Globus pallidus (tissue), 1 donor: ENCODE measurements around the gene PRDM15.

Experiments used
- DNase-seq: peaks from one replicate; pipeline ENCODE4 v3.0.0-alpha.2; 2015; ENCODE audit warnings: low spot score

PRDM15 gene

GRCh38 chr21:41885341-41886024 is 6.3 kb upstream of the PRDM15 start:
- no peak for DNase-seq

GRCh38 chr21:41884501-41885030 is 5.4 kb upstream of the PRDM15 start:
- DNase-seq = no peak

DNA sequence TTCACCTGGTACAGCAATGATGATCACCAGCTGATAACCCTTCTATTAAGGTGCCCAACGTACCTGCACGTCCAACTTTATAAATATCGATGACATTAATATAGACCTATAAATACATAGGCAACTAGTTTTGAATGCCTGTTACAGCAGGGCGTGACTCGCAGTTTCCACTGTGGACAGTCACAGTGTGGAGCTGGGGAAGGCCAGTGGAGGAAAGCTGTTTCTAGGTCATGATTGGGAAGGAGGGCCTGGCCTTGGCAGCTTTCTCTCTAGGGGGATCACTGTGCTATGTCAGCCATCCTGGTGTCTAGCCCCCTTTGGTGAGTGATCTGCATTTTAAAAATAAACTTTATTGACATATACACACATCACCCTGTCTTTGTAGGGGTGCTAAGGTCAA is 4.4 kb upstream of the PRDM15 start:
- DNase-seq = no peak

DNA sequence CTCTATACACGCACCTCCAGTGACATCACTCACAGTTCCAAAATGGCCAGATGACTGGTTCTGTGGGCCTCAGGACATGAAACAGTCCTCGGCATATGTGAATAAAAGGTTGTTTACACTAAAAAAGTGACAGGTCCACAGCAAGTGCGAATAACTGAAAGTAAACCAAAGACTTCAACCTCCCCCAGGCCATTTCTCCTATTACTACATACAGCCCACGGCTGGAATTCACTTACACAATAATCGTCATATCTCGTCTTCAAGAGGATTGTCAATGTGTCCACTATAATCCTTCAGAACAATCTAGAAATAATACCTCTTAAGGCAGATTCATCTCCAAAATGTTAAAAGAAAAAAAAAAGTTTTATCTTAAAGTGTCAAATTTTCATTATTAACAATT is 1.9 kb upstream of the PRDM15 start:
- no peak for DNase-seq

DNA sequence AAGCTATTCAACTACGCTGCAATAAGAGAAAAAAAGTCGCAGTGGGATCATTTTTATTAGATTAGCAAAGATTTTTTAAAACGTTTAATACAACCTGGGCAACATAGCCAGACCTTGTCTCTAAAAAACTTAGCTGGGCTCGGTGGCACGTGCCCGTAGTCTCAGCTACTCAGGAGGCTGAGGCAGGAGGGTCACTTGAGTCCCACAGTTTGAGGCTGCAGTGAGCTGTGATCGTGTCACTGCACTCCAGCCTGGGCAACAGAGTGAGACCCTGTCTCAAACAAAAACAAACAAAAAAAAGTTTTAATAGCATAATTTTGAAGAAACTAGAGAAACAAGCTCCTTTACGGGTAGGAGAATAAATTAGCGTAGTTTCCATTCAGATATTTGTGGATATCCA is 1.0 kb upstream of the PRDM15 start:
- DNase-seq = no peak

GRCh38 chr21:41878831-41879189 is 334 bp downstream of the PRDM15 start:
- DNase-seq = peak; percentile 60

GRCh38 chr21:41877901-41878830 is 978 bp downstream of the PRDM15 start:
- DNase-seq = peak; percentile 13

DNA sequence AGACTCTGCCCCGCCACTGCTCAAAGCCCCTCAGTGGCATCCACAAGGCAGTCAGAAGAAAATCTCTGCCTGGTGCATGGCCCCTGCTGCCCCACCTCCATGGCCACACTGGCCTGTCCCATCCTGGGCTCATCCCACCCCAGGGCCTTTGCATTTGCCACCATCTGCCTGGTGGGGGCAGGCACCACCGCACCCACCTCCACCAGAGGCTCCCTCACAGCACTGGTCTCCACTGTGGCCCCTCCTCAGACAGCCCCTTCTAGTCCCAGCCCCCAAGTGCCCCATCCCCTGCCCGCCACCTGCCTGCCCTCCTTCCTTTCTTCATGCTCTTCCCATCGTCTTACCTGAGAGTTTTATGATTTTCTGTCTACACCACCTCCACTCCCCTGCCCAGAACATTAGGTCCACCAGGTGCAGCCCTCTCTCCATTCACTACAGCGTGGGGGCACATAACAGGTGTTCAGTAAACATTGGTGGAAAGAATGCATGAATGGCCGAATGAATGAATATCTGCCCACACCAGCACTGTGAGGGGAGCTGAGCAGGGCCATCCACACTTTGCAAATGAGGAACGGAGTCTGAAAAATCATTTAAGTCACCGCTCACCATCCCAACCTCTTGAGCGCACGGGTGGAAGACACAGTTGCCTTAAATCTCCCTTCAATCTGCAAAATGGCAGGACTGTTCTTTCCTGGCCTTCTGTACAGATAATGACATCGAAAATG is 2.1 kb downstream of the PRDM15 start:
- no peak for DNase-seq

DNA sequence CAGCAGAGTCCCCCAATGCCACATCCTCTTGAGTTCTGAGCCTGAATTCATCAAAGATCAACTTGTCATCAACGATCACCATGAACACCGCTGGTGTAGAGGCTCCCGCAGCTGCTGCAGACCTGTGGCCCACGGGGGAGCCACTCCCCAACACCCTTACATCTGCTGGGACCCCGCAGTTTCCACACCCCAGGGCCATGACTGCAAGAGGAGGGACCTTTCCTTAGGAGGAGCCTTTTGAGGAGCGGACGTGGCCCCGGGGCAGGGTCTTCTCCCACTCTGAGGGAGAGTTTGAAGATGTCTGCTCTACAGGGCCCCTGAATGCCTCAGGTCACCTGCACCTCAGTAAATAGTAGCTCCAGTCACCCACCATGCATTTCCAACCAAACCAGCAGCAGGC is 2.7 kb downstream of the PRDM15 start:
- DNase-seq = no peak

GRCh38 chr21:41875086-41875485 is 4.1 kb downstream of the PRDM15 start:
- DNase-seq = no peak

- DNase-seq = no peak
These were observed 4.5 kb downstream of the PRDM15 start for GRCh38 chr21:41874611-41875010.

GRCh38 chr21:41873426-41873825 is 5.7 kb downstream of the PRDM15 start:
- DNase-seq = no peak

GRCh38 chr21:41873005-41873404 is 6.1 kb downstream of the PRDM15 start:
- no peak for DNase-seq

DNA sequence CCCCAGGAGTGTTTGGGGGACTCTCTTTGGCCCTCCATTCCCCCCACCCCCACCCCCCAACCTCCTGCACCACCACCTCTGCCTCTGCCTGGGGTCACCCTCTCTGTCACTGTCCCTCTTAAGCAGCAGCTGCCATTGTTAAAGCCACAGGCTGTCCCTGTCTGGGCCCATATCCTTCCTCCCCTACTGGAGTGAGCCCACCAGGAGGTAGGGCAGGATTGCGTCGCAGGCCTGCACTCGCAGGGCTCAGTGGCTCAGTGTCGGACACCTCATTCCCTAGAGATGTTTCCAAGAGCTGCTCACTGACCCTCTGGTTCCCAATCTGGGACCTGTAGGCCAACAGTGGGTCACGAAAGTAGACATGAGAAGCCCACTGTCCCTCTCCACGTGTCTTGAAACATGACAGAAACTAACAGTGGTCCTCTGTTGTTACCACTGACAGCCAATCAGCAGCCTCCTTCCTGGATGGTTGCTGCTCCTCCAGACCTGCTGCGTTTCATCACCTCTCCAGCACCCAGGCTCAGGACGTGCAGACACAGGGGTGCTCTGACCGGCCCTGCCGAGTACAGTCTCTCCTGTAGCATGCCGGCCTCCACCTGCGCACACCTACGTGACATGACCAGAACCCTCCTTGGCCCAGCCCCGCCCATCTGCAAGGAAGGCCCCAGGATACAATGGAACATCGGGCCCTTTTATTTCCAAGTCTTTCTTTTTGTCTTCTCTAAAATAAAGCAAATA is 7.7 kb downstream of the PRDM15 start:
- no peak for DNase-seq

DNA sequence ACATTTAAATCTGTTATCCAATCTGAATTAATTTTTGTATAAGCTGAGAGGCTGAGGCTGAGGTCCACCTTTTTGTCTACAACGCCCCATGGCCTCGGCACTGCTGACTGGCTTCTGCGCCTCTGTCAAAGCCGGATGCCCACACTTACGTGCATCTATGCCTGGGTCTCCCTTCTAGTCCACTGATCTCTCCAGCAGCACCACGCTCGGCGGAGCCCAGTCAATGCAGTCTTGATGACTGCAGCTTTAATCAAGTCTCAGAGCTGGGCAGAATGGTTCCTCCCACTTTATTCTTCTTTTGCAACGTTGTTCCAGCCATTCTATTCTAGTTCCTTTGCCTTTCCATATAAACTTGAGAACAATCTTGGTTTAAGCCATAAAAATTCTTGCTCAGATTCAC is 9.4 kb downstream of the PRDM15 start:
- no peak for DNase-seq

GRCh38 chr21:41868062-41868710 is 11.0 kb downstream of the PRDM15 start:
- no peak for DNase-seq

- DNase-seq = no peak
These were observed 11.8 kb downstream of the PRDM15 start for GRCh38 chr21:41867313-41867712.

- DNase-seq = no peak
These were observed 12.8 kb downstream of the PRDM15 start for GRCh38 chr21:41866274-41866809.

DNA sequence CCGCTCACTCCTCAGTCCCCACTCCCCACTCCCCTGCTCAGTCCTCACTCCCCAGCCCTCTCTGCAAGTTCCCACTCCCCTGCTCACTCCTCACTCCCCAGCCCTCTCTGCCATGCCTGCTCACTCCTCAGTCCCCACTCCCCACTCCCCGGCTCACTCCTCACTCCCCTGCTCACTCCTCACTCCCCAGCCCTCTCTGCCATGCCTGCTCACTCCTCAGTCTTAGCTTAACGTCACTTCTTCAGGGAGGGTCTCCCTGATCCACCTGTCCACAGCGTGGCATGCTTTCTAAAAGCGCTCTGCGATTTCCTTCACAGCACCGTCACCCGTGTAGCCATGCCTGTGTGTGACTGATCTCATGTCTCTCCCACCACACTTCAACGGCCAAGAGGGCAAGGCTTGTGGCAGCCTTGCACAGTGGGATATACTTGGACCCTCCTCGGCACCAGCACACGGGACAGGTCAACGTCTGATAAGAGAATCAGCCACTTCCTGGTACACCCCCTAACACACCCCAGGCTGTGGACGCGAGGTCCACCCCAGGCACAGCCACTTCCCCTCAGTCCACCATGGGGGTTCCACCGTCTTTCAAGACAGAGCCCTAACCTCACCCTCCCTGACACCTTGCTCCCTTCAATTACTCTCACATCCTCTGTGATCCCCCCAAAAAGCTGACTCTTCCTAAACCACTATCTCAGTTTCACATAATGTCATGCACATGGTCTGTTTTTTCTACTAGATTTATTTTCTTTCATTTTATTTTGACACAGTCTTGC is 14.0 kb downstream of the PRDM15 start:
- no peak for DNase-seq

GRCh38 chr21:41864311-41865001 is 14.7 kb downstream of the PRDM15 start:
- DNase-seq = no peak
